Stimulated activated CD8-positive, alpha-beta memory T cell treated with anti-CD3 and anti-CD28 coated beads, Interleukin-12 subunit alpha, Interleukin-12 subunit beta, amount 100 ng/mL, for 1 hour (primary cell): ENCODE measurements around the gene CLEC16A.

ENCODE experiments used
- DNase-seq: peaks from one replicate; pipeline ENCODE4 v3.0.0-alpha.2; 2020; ENCODE audit warnings: low read depth

Gene CLEC16A

GRCh38 chr16:11063448-11064201, 119.3 kb downstream of the CLEC16A start:
- no peak for DNase-seq

- DNase-seq = no peak
These were observed 119.8 kb downstream of the CLEC16A start for GRCh38 chr16:11064202-11064540.

- no peak for DNase-seq
These were observed 120.5 kb downstream of the CLEC16A start for GRCh38 chr16:11064851-11065250.

DNA sequence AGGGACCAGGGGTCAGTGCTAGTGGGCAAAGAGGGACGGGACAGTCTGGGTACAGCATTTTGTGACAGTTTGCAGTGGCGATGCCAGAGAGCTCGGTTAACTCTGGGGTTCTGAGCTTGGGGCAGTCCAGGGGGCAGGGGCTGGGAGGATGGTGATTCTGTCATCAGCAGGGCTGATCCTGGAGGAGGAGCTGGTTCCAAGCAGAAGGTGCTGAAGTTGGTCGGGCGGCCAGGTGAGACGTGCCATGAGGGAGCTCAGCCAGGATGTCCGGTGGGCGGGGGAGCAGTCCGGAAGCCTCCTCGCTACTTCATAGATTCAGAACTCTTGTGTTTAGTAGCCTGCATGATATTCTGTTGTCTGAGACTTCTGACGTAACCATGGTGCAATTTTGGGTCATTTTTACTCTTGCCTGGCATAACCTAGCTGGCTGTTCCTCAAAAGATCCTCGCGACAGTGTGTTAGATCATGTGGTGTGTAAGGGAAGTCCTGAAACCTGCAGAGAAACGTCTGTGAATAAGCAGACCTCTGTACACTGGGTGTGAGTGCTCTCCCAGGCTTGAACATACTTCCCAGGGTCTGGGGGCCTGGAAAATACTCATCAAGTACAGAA, 122.0 kb downstream of the CLEC16A start:
- no peak for DNase-seq

- no peak for DNase-seq
These were observed 122.9 kb downstream of the CLEC16A start for GRCh38 chr16:11067266-11067665.

DNA sequence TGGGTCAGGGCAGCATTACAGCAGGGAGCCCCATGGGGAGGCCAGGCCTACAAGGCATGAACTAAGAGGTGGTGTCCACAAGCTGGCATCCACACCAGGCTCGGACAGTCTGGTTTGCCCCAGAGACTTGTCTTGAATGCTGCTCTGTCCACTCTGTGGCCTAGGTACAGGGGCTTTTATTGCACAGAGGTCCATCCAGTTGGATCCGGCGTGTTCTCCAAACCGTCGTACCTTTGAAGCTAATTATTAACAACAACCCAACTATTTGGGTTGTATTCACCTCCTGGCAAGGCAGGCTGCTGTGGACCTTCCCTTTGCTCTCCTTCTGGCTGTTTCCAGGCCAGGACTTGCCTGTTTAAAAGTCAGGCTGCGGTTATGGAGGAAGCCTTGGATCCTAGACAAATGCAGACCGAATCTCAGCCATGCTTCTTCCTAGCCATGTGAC, 123.4 kb downstream of the CLEC16A start:
- no peak for DNase-seq

GRCh38 chr16:11071829-11072228, 127.5 kb downstream of the CLEC16A start:
- DNase-seq = no peak

- no peak for DNase-seq
These were observed 128.2 kb downstream of the CLEC16A start for GRCh38 chr16:11072420-11073153.

- DNase-seq = no peak
These were observed 129.1 kb downstream of the CLEC16A start for GRCh38 chr16:11073407-11073999.

- no peak for DNase-seq
These were observed 129.8 kb downstream of the CLEC16A start for GRCh38 chr16:11074131-11074530.

GRCh38 chr16:11075163-11075562, 130.8 kb downstream of the CLEC16A start:
- no peak for DNase-seq

GRCh38 chr16:11076259-11077018, 132.1 kb downstream of the CLEC16A start:
- peak; percentile 25 for DNase-seq

DNA sequence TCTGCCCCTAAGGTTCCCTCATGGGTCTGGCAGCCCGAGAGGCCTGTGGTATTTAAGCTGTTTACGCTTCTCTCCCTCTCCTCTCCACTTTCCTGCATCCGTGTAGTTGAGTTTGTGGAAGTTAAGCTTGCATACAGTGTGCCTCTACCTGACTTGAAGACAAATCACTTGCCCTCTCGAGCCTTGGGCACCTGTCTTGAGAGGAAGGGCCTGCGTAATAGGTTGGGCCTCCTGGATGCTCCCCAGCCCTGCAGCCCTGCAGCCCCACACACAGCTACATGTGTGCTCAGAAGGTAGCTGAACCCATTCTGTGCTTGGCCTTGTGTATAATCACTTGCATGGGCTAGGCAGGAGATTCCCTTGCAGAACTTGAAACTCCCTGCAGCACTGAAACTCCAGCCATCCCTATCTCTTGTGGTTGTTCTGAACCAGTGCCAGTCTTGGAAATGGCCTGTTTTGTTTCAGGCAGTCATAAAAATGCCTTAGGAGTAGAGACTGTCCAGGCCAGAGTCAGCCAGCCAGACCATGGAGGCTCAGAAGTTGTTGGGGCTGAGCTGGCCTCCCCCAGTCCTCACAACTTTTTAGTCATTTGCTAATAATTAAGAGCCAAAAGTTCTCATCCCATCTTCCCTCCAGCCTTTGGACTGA, 134.6 kb downstream of the CLEC16A start:
- DNase-seq = no peak

DNA sequence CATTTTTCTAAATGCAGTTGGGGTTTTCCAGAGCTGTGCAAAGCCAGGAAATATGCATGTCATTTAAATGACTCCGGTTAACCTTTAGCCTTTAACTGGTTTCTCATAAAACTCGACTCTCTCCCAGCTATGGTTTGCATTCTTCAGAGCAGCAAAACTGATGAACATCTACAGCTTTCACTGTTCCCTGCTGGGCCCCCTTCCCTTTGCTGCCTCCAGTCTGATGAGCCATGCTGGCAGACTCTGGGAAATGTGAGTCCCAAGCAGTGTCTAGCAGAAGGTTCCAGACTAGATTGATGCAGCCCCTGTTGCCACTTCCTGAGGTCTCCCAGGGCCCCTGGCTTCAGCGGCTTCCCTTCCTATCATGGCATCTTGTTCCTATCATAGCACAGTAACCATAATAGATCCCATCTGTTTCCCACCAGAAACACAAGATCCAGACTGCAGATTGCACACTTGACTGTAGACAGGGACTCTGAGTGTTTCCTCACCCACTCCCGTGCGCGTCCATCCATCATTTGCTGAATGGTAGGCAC, 135.4 kb downstream of the CLEC16A start:
- DNase-seq = no peak

DNA sequence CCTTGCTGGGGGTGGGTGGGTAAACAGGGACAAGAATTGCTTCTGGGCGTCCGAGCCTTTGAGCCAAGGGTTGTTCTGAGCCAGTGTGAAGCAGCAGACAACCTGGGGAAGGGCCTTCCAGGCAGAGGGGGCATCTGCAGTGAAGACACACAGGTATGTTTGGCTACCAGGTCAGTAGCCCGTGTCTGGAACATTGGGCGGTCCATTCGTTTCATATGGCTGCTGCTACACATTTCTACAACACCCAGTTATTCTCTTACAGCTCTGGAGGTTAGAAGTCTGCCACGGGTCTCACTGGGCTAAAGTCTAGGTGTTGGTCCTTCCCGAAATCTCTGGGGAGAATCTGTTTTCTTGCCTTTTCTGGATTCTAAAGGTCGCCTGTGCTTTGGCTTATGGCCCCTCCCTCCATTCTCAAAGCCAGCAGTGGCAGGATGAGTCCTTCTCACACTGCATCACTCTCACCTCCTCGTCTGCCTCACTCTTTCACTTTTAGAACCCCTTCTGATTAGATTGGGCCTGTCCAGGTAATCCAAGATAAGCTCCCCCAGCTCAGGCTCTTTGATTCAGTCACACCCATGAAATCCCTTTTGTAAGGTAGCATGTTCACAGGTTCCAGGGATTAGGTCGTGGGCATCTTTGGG, 136.1 kb downstream of the CLEC16A start:
- DNase-seq = no peak

GRCh38 chr16:11080999-11081630, 136.8 kb downstream of the CLEC16A start:
- no peak for DNase-seq

DNA sequence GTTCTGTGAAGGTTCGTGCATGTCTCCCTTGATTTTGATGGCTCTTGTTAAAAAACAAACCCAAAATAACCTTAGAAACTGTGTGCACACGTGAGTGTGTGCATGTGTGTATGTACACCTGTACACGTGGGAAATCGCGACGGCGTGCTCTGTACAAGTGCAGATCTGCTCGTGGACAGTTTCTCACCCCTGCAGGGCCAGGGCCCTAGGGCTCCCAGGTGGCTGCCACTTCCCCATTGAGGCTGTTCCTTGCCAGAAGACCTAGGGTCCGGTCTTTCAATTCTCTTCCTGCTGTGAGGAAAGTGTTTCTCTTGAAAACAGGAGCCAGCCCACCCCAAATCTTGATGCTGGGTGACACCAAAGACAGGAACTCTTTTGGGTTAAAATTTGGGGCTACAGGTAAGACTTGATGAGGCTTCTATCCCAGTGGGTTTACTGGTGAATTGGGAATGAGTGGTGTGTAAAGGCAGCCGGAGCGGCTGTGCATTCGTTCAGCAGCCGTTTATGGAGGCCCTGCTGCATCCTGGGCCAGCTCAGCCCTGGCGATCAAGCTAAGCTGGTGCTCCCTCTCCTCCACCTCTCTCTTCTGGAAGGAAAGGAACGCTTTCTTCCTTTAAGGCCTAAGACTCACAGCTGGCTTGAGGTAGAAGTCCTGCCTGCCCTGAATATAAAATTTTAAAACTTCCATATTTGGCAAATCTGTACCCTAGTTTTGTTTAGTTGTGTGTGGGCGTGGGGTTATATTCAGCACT, 137.9 kb downstream of the CLEC16A start:
- no peak for DNase-seq

GRCh38 chr16:11082860-11083388, 138.6 kb downstream of the CLEC16A start:
- DNase-seq = no peak

DNA sequence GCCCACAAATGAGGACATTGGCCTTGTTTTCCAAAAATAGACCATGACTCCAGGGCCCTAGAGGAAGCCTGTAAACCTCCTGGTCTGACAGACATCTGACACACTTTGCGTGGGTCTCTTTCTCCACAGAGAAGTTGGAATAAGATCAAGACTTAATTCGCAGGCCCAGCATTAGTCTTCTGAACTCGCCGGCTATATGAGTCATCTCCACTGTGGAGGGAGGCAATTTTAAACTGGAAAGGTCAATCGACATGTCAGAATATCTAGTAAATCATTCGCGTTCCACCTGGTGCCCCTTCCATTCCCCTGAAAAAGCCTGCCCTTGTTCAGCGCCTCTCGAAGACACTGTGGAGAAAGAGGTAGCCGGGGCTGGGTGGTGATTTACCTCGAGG, 140.1 kb downstream of the CLEC16A start:
- DNase-seq = no peak
